ENCODE measurements around the gene SLC35G6. TPM values are rescaled to one million over a fixed set of nuclear protein-coding genes. Genes with fewer than 3 reads are reported as not detected.
"Not testable (repeated sequence)": the region's sequence is repeated elsewhere in the genome, so short reads cannot be mapped to it uniquely, and the experiment has no call there.

SLC35G6 gene
- total RNA-seq, result not detected in 2 replicates
- 0.45 TPM for polyA plus RNA-seq (2012)

DNA sequence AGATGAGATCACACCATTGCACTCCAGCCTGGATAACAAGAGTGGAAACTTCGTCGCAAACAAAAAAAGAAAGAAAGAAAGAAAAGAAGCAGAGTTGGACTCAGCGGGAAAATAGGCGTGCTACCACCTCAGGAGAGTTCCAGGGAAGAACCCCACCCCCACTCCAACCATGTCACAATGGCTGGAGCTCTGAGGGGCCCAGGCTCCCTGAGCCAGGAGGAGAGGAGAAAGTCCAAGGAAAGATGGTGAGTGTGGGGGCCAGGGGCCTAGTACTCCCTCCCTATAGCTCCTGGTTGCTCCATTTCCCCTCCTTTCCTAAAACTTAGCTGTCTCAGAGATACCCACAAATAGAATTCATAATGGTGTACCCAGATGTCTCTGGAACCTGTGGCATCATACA lies at the start of gene SLC35G6:
Gene SLC35G6 (plus strand): TSS at position 172 of the 400 bp plus-strand sequence. CDS start 71 bp downstream, at position 243.
- not testable (repeated sequence) for DNase-seq (ENCODE audit: low read depth)

DNA sequence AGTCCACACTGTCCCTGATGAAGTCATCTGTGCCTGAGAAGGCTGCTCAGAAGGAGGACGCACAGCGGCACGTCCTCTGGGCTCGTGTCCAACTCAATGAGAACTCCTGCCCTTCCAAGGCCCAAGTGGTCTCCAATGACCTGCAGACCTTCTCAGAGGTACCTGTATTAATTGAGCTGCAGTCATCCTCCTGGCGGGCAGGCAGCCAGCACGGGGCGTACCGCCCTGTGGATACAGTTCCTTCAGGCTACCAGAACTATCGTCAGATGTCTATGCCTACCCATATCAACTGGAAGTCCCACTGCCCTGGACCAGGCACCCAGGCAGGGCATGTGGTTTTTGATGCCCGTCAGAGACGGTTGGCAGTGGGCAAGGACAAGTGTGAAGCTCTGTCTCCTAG lies 49.0 kb upstream of the SLC35G6 start:
- no peak for DNase-seq (ENCODE audit: low read depth)

DNA sequence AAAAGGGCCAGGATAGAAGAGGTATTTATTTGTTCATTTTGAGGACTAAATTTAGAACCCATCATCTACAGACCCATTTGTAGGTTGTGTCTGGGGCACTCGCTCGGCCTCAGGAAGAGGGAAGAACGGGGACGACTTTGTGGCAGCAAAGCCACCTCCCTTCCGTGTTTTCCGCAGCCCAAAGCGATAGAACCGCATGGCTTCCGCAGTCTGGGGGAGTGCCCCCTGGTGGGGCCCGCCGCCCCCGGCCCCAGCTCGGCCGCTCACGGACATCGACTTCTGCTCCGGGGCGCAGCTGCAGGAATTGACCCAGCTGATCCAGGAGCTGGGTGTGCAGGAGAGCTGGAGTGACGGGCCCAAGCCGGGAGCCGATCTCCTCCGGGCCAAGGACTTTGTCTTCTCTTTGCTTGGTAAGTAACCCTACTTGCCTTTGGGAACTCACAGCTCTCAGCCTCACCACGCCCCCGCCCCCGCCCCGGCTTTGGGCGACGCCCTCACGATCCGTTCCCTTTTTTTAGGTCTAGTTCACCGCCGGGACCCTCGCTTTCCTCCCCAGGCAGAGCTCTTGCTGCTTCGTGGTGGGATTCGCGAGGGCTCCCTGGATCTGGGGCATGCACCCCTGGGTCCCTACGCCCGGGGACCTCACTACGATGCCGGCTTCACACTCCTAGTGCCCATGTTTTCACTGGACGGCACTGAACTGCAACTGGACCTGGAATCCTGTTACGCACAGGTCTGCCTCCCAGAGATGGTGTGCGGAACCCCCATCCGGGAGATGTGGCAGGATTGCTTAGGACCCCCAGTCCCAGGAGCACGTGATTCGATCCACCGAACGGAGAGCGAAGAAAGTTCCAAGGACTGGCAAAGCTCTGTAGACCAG lies 45.3 kb upstream of the SLC35G6 start:
- DNase-seq (ENCODE audit: low read depth), result no peak

DNA sequence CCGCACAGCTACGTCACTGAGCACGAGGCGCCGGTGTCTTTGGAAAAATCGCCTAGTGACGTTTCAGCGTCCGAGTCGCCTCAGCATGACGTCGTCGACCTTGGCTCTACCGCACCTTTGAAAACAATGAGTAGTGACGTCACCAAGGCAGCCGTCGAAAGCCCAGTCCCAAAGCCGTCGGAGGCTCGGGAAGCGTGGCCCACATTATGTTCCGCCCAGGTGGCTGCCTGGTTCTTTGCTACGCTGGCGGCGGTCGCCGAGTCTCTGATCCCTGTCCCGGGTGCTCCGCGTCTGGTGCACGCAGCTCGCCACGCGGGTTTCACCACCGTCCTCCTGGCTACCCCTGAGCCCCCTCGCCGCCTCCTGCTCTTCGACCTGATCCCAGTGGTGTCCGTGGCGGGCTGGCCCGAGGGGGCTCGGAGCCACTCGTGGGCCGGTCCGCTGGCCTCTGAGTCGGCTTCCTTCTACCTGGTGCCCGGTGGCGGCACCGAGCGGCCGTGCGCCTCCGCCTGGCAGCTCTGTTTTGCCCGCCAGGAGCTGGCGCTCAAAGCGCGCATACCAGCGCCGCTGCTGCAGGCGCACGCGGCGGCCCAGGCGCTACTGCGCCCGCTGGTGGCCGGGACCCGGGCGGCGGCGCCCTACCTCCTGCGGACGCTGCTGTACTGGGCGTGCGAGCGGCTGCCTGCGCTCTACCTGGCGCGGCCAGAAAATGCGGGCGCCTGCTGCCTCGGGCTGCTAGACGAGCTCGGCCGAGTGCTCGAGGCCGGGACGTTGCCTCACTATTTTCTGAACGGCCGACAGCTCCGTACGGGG lies 44.5 kb upstream of the SLC35G6 start:
- DNase-seq (ENCODE audit: low read depth), result peak; percentile 77

DNA sequence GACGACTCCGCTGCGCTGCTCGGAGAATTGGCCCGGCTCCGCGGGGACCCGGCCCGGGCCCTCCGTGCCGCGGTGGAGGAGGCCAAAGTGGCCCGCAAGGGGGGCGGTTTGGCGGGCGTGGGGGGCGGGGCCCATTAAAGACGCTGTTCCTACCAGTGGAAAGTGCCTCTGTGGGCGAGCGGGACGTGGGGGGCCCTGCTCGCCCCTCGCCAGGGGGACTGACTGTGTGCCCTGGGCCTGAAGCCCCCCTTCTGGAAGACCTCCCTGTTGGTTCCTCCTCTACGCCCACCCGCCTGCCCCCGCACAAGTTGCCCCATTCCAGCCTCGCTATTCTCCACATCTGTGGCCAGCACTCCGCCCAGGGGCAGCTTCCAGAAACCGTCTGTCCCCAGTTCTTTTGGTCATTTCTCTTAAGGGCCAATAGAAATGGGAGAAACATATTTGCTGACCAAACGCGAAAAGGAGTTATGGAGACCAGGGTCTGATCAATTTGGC lies 43.8 kb upstream of the SLC35G6 start:
- no peak for DNase-seq (ENCODE audit: low read depth)

DNA sequence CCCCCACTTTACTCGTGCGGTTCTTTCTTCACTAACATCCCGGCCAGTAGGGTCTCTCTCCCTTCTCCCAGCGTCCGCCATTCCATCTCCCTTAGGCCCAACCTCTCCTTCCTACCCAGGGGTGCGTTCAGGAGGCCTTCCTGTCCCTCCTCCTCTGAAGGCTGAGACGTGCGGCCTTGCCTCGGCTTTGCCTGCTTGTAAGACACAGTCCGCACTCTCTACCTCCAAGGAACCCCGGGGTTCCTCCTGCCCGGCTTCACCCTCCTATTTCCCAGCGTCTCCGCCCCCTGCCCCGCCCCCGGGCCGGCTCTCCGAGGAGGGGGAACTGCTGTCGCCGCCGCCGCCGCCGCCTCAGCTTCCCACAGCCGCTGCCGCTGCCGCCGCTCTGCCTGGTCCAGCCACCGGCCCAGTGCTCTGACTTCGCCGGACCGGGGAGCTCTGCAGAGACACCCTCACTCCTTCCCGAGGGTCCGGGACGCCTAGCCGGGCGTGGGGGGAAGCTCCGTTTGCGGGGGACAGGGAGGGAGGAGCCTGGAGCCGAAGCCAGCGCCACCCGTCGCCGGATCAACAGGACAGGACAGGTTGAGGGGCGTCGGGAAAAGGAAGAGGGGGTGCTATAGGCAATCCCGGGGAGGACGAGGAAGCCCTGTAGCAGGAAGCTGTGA lies 43.2 kb upstream of the SLC35G6 start:
- peak; percentile 80 for DNase-seq (ENCODE audit: low read depth)

DNA sequence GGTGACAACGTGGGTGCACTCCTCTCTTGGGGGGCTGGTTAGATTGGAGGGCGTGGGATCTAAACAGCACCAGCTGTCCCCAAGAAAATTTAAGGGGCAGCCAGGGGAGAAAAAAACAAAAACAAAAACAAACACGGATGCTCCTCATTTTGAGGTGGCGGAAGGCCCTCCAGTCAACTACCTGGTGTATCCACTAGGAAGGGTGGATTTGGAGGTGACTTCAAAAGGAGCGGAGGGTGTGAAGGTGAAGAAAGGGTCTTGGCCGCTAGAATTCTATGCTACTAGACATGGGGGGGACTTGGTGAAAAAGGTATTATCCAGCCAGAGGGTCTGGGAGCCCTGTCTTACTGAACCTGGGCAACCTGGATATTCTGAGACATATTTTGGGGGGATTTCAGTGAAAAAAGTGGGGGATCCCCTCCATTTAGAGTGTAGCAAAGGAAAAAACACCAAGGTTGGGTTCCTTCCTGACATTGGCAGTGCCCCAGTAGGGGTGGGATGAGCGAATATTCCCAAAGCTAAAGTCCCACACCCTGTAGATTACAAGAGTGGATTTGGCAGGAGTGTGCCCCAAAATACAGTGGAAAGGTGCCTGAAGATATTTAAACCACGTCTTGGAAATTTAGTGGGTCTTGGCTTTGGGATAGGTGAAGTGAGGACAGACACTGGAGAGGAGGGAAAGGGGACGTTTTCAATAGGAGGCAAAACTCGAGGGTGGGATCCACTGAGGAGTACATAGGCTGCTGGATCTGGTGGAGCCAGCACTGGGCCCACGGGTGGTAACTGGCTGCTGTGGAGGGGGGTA lies 42.4 kb upstream of the SLC35G6 start:
- DNase-seq (ENCODE audit: low read depth), result no peak

DNA sequence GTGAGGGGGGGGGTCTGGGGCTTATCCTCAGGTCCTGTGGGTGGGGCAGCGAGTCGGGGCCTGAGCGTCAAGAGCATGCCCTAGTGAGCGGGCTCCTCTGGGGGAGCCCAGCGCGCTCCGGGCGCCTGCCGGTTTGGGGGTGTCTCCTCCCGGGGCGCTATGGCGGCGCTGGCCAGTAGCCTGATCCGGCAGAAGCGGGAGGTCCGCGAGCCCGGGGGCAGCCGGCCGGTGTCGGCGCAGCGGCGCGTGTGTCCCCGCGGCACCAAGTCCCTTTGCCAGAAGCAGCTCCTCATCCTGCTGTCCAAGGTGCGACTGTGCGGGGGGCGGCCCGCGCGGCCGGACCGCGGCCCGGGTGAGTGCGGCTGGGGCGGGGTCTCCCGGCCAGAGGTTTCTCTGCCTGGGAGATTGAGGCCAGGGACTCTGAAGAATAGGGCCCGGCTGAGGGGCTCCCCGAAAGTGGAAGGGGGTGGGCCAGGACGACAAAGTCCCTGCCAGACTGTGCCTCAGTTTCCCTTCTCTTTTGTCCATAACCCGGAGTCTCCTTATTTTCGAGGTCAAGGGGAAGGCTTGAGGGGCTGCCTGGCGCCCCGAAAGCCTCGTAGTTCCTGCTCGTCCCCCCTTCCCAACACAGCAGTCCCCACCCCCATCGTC lies 41.7 kb upstream of the SLC35G6 start, which contains the start of gene FGF11:
Gene FGF11 (plus strand): TSS at position 51 of the 651 bp plus-strand sequence. CDS start 109 bp downstream, at position 160.
- no peak for DNase-seq (ENCODE audit: low read depth)

DNA sequence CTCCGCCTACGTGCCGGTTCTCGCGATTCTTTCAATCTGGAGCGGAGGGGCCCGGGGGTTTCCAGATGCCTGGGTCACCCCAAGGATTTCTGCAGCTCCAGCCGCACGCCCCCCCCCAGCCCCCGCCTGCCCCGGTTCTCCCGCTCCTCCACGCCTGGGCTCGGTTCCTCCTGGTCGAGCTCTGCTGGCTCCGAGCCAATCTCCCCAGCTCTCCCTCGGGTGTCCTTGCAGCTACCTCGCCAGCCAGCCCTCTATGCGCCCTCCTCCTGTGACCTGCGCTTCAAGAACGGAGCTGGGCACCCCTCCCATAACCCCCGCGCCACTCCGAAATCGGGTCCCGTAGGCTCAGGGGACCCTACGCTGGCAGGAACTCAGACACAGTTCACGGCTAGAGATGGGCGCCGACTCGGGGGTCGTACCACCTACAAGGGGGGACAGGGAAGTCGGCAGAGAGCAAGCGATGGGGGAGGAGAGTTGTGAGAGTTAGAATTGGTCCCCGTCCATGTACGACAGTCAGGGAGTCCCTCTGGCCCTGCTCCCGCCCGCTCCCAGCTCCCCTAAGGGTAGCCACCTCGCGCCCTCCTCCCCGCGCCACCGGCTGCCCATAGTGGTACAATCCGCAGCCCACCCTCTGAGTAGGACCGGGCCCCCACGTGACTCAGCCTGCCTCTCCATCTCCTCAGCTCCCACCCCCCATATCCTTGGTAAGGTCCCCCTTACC lies 41.0 kb upstream of the SLC35G6 start:
- DNase-seq (ENCODE audit: low read depth), result peak; percentile 75

DNA sequence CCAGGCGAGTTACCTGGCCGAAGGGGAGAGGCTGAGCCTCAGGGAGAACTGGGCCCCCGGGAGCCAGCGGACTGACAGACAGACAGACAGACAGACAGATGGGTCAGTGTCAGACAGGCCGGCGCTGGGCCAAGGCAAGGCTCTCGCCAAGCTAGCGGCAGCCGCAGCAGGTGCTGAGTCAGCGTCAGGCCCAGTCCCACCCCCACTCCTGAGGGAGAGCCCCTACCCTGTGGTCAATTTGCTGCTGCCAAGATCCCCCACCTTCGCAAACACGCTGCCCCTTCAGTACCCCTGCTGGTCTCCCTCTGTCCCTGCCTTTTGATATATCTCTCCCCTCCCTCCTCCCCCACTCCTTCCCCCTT lies 40.4 kb upstream of the SLC35G6 start:
- peak; percentile 87 for DNase-seq (ENCODE audit: low read depth)

DNA sequence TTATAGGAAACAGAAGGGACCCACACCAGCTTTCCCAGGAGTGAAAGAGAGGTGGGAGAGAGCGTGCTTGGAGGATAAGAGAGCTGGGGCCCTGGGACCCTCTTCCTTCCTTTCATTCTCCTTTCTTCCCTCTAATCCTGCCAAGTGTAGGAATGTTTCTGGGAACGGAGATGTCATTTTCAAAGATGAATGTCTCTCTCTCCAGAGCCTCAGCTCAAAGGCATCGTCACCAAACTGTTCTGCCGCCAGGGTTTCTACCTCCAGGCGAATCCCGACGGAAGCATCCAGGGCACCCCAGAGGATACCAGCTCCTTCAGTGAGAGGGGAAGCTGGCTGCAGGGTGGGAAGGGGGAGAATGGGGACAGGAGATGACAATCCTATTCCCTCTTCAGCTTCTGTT lies 40.0 kb upstream of the SLC35G6 start:
- DNase-seq (ENCODE audit: low read depth), result no peak

DNA sequence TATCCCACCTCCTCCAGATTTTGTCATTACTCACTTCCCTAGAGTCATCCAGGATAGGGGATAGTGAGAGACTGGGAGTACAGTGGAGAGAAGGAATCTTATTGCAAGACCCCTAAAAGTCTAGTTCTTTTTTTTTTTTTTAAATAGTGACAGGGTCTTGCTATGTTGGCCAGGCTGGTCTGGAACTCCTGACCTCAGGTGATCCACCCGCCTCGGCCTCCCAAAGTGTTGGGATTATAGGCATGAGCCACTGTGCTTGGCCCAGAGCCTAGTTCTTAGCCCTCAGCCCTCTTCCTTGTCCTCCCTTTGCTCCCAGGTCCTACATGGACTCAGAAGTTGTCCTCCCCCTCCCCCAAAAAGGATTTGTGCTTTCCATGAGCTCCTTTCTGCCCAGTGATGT lies 39.1 kb upstream of the SLC35G6 start:
- DNase-seq (ENCODE audit: low read depth), result no peak

DNA sequence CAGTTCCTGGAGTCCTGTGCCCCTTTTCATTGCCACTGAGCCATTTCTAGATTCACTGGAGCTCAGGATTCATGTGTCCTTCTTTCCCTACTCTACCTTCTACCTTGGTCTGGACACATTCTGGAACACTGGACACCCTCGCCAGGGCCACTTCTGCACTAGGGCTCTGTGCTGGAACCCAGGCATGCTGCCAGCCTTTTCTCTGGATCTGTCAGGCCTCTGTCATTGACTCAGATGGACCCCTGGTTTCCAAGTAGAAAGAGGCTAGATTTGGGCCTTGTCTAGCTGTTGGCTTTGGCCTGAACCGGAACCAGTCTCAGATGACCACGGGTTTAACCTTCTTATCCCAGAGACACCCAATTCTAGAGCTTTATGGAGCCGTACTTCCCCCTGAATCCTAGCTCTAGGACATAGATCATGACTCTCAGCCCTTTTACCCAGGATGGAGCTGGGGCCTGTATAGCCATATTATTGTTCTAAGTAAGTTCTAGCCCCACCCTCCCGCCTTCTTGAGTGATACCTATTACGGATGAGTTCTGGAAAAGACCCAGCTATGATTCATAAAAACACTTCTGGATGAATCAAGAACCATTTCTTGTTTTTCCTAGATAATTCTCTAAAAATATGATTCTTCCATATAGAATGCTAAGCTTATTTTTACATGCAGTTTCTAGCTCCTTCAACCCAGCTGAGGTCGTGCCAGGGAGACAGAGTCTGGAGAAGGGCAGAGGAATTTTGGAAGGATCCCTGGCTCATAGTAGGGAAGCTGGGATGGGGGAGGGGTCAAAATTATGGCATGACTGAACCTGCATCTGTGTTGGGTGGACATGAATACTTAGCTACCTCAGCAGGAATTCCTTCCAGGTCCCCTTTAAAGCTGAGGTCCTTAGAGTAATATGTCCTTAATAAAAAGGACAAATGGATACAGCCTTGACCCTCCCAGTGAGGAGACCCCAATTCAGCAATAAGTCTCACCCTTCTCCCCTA lies 37.5 kb upstream of the SLC35G6 start:
- peak; percentile 62 for DNase-seq (ENCODE audit: low read depth)

DNA sequence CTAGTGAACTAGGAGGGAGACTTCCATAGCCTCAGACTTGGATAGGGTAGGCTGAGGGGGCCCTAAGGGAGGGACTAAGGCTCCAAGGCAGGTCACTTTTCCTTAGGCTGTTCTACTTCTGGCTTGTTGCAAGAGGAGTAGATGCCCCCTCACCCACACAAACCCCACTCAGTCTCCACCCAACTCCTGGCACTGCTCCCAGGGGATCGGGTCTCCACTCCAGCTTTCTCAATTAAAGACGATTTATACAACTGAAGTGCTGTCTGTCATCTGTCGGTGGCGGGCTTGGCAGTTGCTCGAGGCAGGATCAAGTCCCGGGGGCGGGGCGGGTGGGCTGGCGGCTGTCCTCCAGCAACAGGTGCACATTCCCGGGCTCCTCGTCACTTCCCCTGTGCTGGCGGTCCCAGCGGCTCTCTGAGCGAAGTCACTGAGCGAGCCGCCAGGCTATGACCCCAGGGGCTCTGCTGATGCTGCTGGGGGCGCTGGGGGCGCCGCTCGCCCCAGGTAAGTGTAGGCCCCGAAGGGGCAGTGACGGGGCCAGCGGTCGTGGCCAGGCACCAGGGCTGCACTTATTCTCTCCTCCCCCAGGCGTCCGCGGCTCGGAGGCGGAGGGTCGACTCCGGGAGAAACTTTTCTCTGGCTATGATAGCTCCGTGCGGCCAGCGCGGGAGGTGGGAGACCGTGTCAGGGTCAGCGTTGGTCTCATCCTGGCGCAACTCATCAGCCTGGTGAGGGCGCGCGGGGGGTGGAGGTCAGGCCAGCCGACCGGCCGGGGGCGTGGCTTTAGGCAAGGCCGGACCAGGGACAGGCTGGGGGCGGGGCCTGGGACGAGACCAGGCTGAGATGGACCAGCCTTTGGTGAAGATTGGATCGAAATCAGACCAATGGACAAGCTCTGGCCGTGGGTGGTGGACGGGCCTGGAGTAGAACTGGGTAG lies 36.3 kb upstream of the SLC35G6 start, which contains the start of gene CHRNB1:
Gene CHRNB1 (plus strand): TSS at position 380 of the 937 bp plus-strand sequence. CDS start 67 bp downstream, at position 447.
- peak; percentile 94 for DNase-seq (ENCODE audit: low read depth)

DNA sequence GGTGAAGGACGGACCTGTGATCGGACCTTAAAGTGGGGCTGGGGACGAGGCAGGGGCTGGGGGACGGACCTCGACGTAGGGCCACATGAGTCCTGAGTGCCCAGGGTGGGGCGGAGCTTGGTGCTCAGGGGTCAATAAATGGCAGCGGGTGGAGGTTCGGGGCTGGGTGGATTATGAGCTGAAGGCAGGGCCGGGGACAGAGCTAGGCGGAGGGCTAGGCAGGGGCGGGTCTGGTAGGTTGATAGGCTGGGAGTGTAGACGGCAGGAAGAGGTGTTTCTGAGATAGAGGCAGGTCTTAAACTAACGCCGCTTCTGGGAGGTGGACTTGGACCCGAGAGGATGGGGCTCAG lies 35.7 kb upstream of the SLC35G6 start:
- no peak for DNase-seq (ENCODE audit: low read depth)

DNA sequence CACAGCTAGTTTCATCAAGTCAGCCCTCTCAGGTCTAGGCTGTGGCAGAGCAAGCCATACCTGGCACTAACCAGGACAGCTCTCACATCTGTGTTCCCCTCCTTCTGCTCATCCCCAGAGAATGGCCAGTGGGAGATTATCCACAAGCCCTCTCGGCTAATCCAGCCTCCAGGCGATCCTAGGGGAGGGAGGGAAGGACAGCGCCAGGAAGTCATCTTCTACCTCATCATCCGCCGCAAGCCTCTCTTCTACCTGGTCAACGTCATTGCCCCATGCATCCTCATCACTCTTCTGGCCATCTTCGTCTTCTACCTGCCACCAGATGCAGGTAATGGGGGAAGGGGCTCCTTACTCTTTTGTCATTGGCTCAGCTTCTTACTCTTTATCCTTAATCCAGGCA lies 32.8 kb upstream of the SLC35G6 start:
- DNase-seq (ENCODE audit: low read depth), result no peak

DNA sequence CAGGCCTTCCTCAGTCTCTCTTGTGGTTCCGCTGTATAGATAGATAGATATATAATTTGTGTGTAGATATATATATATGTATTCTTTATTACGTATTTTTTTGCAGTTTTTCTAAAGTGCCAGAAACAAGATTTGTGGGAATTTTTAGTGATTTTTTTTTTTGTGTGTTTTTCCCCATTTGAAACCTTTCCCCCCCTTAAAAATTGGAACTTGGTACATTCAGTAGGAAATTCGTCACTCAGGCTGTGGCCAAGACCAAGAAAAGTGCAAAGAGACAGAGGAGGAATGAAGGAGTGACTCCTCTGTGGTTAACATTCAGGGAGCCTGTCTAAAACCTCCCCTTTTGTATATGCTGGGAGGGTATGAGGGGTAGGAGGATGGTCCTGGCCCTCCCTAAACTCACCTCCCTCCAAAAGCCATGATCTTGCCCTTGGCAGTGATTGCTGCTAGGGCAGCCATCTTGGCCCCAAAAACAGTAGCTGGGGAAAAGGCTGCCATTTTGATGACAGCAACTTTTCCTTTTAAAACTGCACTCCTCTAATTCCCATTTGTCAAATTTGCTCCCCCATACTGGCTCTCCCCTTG lies 21.2 kb upstream of the SLC35G6 start:
- no peak for DNase-seq (ENCODE audit: low read depth)

Data from myocyte (in vitro differentiated cells).